GM23248 (cell line): ENCODE results near the gene PPP1R16B. TPM values are rescaled to one million over a fixed set of nuclear protein-coding genes. Genes with fewer than 3 reads are reported as not detected.

Experiments
- DNase-seq: peaks from one replicate; pipeline ENCODE4 v3.0.0-alpha.2; 2015
- H2AFZ ChIP-seq: fragments of 200-600 bp; sonication (generic); 2 replicates; pipeline ENCODE4 v1.6.1; 2016; ENCODE audit warnings: antibody characterized with exemption
- H3F3A ChIP-seq: fragments of 200-600 bp; sonication (generic); 2 replicates; pipeline ENCODE4 v1.6.1; 2016; ENCODE audit warnings: mild to moderate bottlenecking, antibody characterized with exemption, mixed run types; ENCODE audit not compliant: insufficient read depth
- H3K27ac ChIP-seq: fragments of 200-600 bp; sonication (generic); 2 replicates; pipeline ENCODE4 v1.5.1; 2016; ENCODE audit warnings: mild to moderate bottlenecking
- H3K27me3 ChIP-seq: fragments of 200-600 bp; sonication (generic); replicated peaks from 2 replicates; pipeline ENCODE4 v1.6.1; 2016; ENCODE audit warnings: mild to moderate bottlenecking; ENCODE audit not compliant: insufficient read depth
- H3K36me3 ChIP-seq: fragments of 200-600 bp; sonication (generic); 2 replicates; pipeline ENCODE4 v1.6.1; 2016; ENCODE audit warnings: low read depth, mild to moderate bottlenecking
- H3K4me1 ChIP-seq: fragments of 200-600 bp; sonication (generic); 2 replicates; pipeline ENCODE4 v1.6.1; 2016; ENCODE audit warnings: mild to moderate bottlenecking; ENCODE audit not compliant: insufficient read depth
- H3K4me2 ChIP-seq: fragments of 200-600 bp; sonication (generic); one replicate; pipeline ENCODE4 v1.6.1; 2016; ENCODE audit warnings: mild to moderate bottlenecking; ENCODE audit not compliant: unreplicated experiment
- H3K4me3 ChIP-seq: fragments of 200-600 bp; sonication (generic); 2 replicates; pipeline ENCODE4 v1.5.1; 2016; ENCODE audit warnings: mild to moderate bottlenecking
- H3K79me2 ChIP-seq: fragments of 200-600 bp; sonication (generic); 2 replicates; pipeline ENCODE4 v1.6.1; 2016; ENCODE audit warnings: mild to moderate bottlenecking; ENCODE audit not compliant: insufficient read depth
- H3K9ac ChIP-seq: fragments of 200-600 bp; sonication (generic); 2 replicates; pipeline ENCODE4 v1.6.1; 2016; ENCODE audit warnings: mild to moderate bottlenecking
- H3K9me2 ChIP-seq: fragments of 200-600 bp; sonication (generic); 2 replicates; pipeline ENCODE4 v1.6.1; 2016; ENCODE audit warnings: mixed run types, mild to moderate bottlenecking, moderate library complexity; ENCODE audit not compliant: insufficient read depth
- H3K9me3 ChIP-seq: fragments of 200-600 bp; sonication (generic); one replicate; pipeline ENCODE4 v1.6.1; 2017; ENCODE audit warnings: low read depth
- H4K20me1 ChIP-seq: fragments of 200-600 bp; sonication (generic); 2 replicates; pipeline ENCODE4 v1.6.0; 2016; ENCODE audit not compliant: insufficient read depth
- EZH2 ChIP-seq: fragments of 200-600 bp; sonication (generic); IDR thresholded peaks from 2 replicates; pipeline ENCODE4 v1.6.1; 2018; ENCODE audit warnings: antibody characterized with exemption, mild to moderate bottlenecking; ENCODE audit not compliant: insufficient read depth, poor library complexity, severe bottlenecking
- EZH2phosphoT487 ChIP-seq: fragments of 200-600 bp; sonication (generic); IDR thresholded peaks from 2 replicates; pipeline ENCODE4 v1.6.1; 2018; ENCODE audit warnings: antibody characterized with exemption, moderate library complexity, mild to moderate bottlenecking, low read depth; ENCODE audit not compliant: insufficient read depth
- WGBS, 2 experiments: methylation state at CpG; one replicate each; pipeline ENCODE4 v1.1.6; 2015 to 2017; ENCODE audit warnings: low lambda C conversion rate in 2 of 2, low coverage in 1 of 2; ENCODE audit errors: missing lambda C conversion rate in 2 of 2; 5-methylcytosine and 5-hydroxymethylcytosine counted together
- in situ Hi-C: fragments of 300-500 bp; cut with MboI; formaldehyde crosslinking; loops from 2 replicates; pipeline ENCODE4 v1.15.0; 2020
- polyA plus RNA-seq: library from polyadenylated mRNA; unstranded; fragments of >200 nt; fragmentation: Nextera tagmentation; extraction: Ambion mirVana; gene quantifications from 2 replicates; pipeline ENCODE4 v1.2.1, GENCODE V29; 2016
- total RNA-seq: library from RNA; depleted of rRNA; stranded (reverse); fragments of >200 nt; shearing (Covaris generic); gene quantifications from 2 replicates; pipeline ENCODE4 v1.2.3, GENCODE V29; 2014

The PPP1R16B gene
- total and polyA plus RNA-seq, 2 experiments from 2014 or later = not detected

DNA sequence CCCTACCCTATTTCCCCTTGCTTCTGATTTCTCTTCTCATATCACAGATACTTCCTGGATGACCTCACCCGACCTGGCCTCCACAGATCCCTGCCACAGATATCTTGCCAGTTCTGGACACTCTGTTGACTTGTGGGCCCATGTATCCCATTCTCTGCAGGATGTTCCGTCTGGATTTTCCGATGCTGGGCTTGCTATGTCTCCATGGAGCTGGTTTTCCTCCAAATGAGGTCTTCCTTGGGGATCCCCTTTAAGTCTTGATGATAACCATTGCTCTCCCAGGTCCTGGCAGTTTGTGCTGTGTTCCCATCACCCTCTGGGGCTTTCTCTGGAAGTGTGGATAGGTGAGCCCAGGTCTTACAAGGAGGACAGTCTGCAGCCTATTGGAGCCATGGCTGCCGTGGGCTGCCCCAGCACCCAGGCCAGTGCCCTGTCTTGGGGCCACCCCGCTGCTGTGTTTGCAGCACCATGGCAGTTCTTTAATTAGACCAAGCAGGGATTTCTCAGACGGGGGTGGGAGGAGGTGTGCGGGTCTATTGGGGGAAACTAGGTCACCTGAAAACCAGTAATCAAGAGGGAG is 23.9 kb downstream of the PPP1R16B start:
- H3K9me2 ChIP-seq = no peaks in the 10 kb centered on the region
- no peaks in the 10 kb centered on the region for H3K9me3 ChIP-seq
- H3K27ac ChIP-seq = no peak overlapping the region
- WGBS, 2 experiments = 42 to 51% methylated on average over 7 of the region's 7 CpGs
- TF ChIP-seq EZH2phosphoT487 (no peak), EZH2 (no peak)
- H3K27me3 ChIP-seq = peaks cover 11% of the 10 kb centered on the region
- H3F3A ChIP-seq = no peaks in the 10 kb centered on the region
- H3K9ac ChIP-seq = no peak overlapping the region
- in situ Hi-C loops = no loop called here
- H2AFZ ChIP-seq = no peak overlapping the region
- no peaks in the 10 kb centered on the region for H3K4me1 ChIP-seq
- H3K4me2 ChIP-seq = no peak overlapping the region
- no peaks in the 10 kb centered on the region for H3K36me3 ChIP-seq
- no peak overlapping the region for H3K4me3 ChIP-seq
- H4K20me1 ChIP-seq = no peaks in the 10 kb centered on the region
- no peaks in the 10 kb centered on the region for H3K79me2 ChIP-seq
- DNase-seq = no peak

DNA sequence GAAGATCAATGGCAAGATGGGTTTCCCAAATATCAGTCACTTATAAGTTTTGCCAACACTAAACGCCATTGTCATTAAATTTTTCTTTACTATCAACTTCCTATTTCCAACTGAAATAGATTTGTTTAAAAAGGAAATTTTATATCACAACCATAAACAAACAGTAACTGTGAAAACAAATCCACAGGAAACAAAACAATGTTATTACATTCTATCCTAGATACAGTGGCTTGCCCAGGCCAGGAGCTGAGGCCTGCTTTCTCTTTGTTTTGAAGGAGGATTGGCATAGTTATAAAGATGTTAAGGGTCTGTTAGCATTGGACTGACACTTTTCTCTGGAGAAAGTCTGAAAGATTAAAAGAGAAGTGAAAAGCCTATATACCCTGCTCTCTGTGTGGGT is 24.9 kb downstream of the PPP1R16B start:
- Histone ChIP-seq H3K27me3 (peaks cover 2% of the 10 kb centered on the region), H3K9me2 (no peaks in the 10 kb centered on the region), H3F3A (no peaks in the 10 kb centered on the region), H3K4me3 (no peak overlapping the region), H3K27ac (no peak overlapping the region), H3K36me3 (no peaks in the 10 kb centered on the region), H3K9me3 (no peaks in the 10 kb centered on the region), H2AFZ (no peak overlapping the region), H3K9ac (no peak overlapping the region), H3K79me2 (no peaks in the 10 kb centered on the region), H4K20me1 (no peaks in the 10 kb centered on the region), H3K4me1 (no peaks in the 10 kb centered on the region), H3K4me2 (no peak overlapping the region)
- TF ChIP-seq EZH2 = no peak
- no peak for TF ChIP-seq EZH2phosphoT487
- in situ Hi-C loops = no loop called here
- 37 to 55% methylated on average over 1 of the region's 1 CpG for WGBS, 2 experiments
- DNase-seq = no peak

DNA sequence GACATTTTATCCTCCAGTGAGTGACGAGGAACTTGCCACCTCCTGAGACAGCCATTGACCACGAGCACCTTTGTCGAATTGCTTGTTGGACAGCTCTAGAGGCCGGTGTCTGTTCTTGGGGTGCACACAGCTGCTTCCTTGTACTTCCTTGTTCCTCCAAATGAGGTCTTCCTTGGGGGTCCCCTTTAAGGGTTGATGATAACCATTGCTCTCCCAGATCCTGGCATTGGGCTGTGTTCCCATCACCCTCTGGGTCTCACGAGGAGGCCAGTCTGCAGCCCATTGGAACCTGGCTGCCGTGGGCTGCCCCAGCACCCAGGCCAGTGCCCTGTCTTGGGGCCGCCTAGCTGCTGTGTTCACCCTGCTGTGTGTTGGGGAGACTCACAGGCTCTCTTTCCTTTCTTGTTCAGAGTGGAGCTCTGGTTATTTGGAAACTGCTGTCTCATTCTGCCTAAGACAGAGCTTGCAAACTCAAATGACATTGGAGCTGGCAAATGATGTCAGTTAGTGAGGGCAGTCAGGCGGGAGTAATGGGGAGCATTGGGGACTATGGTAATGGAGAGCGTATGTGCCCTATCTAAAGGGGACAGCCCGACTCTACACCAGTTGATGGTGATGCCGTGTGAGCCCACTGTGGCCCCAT is 25.7 kb downstream of the PPP1R16B start:
- H4K20me1 ChIP-seq = no peaks in the 10 kb centered on the region
- H3F3A ChIP-seq = no peaks in the 10 kb centered on the region
- no peaks in the 10 kb centered on the region; the same call in 1 of the 2 replicates for H3K27me3 ChIP-seq
- H3K9ac ChIP-seq = no peak overlapping the region
- H3K79me2 ChIP-seq = no peaks in the 10 kb centered on the region
- no peak overlapping the region for H2AFZ ChIP-seq
- TF ChIP-seq EZH2 (no peak), EZH2phosphoT487 (no peak)
- H3K9me2 ChIP-seq = no peaks in the 10 kb centered on the region
- in situ Hi-C loops = no loop called here
- DNase-seq = no peak
- no peaks in the 10 kb centered on the region for H3K9me3 ChIP-seq
- H3K27ac ChIP-seq = no peak overlapping the region
- H3K4me2 ChIP-seq = no peak overlapping the region
- no peaks in the 10 kb centered on the region for H3K36me3 ChIP-seq
- 49 to 59% methylated on average over 11 of the region's 11 CpGs for WGBS, 2 experiments
- H3K4me1 ChIP-seq = no peaks in the 10 kb centered on the region
- H3K4me3 ChIP-seq = no peak overlapping the region

DNA sequence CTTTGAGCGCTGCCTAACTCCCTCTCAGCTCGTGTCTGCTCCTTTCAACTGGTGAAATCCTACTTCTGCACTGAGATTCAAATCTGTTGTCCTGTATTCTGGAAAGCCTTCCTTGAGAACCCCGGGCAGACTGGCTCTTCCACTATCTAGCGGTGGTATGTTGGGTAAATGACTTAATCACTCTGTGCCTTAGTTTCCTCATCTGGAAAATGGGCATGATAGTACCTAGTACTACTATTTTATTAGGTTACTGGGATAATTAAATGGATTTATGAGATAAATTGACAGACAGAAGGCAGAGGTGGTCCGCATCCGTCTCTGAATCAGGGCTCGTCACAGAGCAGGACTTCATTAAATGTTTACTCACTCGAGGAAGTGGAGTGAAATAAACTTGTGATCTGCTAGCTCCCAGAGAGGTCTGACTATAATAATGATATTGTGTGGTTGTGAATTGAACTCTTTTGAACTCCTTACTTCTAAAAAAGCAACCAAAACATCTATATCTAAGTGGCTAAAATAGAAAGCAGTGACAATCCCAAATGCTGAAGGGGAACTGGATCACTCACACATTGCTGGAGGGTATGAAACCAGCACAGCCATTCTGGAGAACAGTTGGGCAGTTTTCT is 26.6 kb downstream of the PPP1R16B start:
- Histone ChIP-seq H3K27ac (no peak overlapping the region), H3K9me3 (no peaks in the 10 kb centered on the region), H2AFZ (no peak overlapping the region), H3K4me3 (no peak overlapping the region), H3K36me3 (no peaks in the 10 kb centered on the region), H4K20me1 (no peaks in the 10 kb centered on the region), H3K79me2 (no peaks in the 10 kb centered on the region), H3F3A (no peaks in the 10 kb centered on the region), H3K9ac (no peak overlapping the region), H3K4me1 (no peaks in the 10 kb centered on the region), H3K9me2 (no peaks in the 10 kb centered on the region), H3K4me2 (no peak overlapping the region), H3K27me3 (no peaks in the 10 kb centered on the region; the same call in 1 of the 2 replicates)
- no peak for DNase-seq
- in situ Hi-C loops = no loop called here
- no peak for TF ChIP-seq EZH2
- TF ChIP-seq EZH2phosphoT487 = no peak
- WGBS, 2 experiments = 58% methylated on average over 8 of the region's 8 CpGs
